Measurements from ENCODE around the gene GFI1.

DNA sequence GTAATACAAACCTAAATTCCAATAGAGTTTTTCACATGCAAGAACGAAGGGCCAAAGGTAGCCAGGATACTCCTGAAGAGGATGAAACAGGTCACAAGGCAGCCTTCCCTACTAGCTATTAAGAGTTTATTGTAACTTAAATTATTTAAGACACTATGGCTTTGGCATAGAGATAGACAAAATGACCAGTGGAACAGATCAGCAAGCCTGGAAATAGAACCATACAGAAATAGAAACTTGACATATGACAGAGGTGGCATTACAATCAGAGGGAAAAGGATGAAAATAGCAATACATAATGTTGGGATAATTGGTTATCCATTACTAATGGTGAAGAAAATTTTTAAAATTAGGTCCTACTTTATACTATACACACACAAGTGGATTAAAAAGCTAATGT, 16.5 kb downstream of the GFI1 start:
- TF ChIP-seq FOXP2 (optimal IDR thresholded peaks at IDR 0.05; ENCODE audit: control extremely low read depth, extremely low read length, insufficient read depth): no peak
- TF ChIP-seq POLR2AphosphoS5 (IDR thresholded peaks at IDR 0.05; ENCODE audit: borderline replicate concordance, low read depth, low read length): no peak
